Smooth muscle cell (in vitro differentiated cells): ENCODE data around the gene TNFAIP2. TPM values are rescaled to one million over a fixed set of nuclear protein-coding genes. Genes with fewer than 3 reads are reported as not detected.

Source experiments
- DNase-seq: peaks from one replicate; lab custom pipeline; 2025; ENCODE audit not compliant: unreplicated experiment; lab: John Stamatoyannopoulos, UW
- H2AFZ ChIP-seq: fragments of 200-600 bp; sonication (generic); 2 replicates; pipeline ENCODE4 v1.6.0; 2016; ENCODE audit warnings: antibody characterized with exemption, low read depth, mild to moderate bottlenecking
- H3F3A ChIP-seq: fragments of 200-600 bp; sonication (generic); 2 replicates; pipeline ENCODE4 v1.6.0; 2017; ENCODE audit warnings: antibody characterized with exemption, low read depth
- H3K27ac ChIP-seq: fragments of 200-600 bp; sonication (generic); 2 replicates; pipeline ENCODE4 v1.5.1; 2016; ENCODE audit warnings: low read depth, mild to moderate bottlenecking
- H3K27me3 ChIP-seq: fragments of 200-600 bp; sonication (generic); 2 replicates; pipeline ENCODE4 v1.6.1; 2016; ENCODE audit warnings: low read depth, mild to moderate bottlenecking
- H3K36me3 ChIP-seq: fragments of 200-600 bp; sonication (generic); 2 replicates; pipeline ENCODE4 v1.5.1; 2016; ENCODE audit warnings: low read depth
- H3K4me1 ChIP-seq: fragments of 200-600 bp; sonication (generic); 2 replicates; pipeline ENCODE4 v1.5.1; 2016; ENCODE audit warnings: low read depth
- H3K4me2 ChIP-seq: fragments of 200-600 bp; sonication (generic); 2 replicates; pipeline ENCODE4 v1.6.0; 2016; ENCODE audit warnings: mild to moderate bottlenecking
- H3K4me3 ChIP-seq: fragments of 200-600 bp; sonication (generic); 2 replicates; pipeline ENCODE4 v1.5.1; 2016; ENCODE audit warnings: mild to moderate bottlenecking
- H3K79me2 ChIP-seq: fragments of 200-600 bp; sonication (generic); 2 replicates; pipeline ENCODE4 v1.6.0; 2016; ENCODE audit warnings: low read depth, mild to moderate bottlenecking
- H3K9ac ChIP-seq: fragments of 200-600 bp; sonication (generic); 2 replicates; pipeline ENCODE4 v1.6.0; 2016; ENCODE audit warnings: low read depth
- H3K9me3 ChIP-seq: fragments of 200-600 bp; sonication (generic); replicated peaks from 2 replicates; pipeline ENCODE4 v1.5.1; 2016; ENCODE audit warnings: low read depth
- H4K20me1 ChIP-seq: fragments of 200-600 bp; sonication (generic); 2 replicates; pipeline ENCODE4 v1.6.0; 2016; ENCODE audit warnings: low read depth
- CTCF ChIP-seq: fragments of 200-600 bp; sonication (generic); IDR thresholded peaks from 2 replicates; pipeline ENCODE4 v1.5.1; 2017; ENCODE audit warnings: borderline replicate concordance, mild to moderate bottlenecking, antibody characterized with exemption; ENCODE audit not compliant: insufficient read depth, poor library complexity, severe bottlenecking
- WGBS: methylation state at CpG from one replicate; pipeline ENCODE4 v1.1.7; 2016; ENCODE audit warnings: low lambda C conversion rate; 5-methylcytosine and 5-hydroxymethylcytosine counted together
- polyA plus RNA-seq: library from polyadenylated mRNA; unstranded; fragments of >200 nt; fragmentation: Nextera tagmentation; extraction: Ambion mirVana; gene quantifications from 2 replicates; pipeline ENCODE4 v1.2.1, GENCODE V29; 2016
- total RNA-seq: library from RNA; depleted of rRNA; stranded (reverse); fragments of >200 nt; gene quantifications from 2 replicates; pipeline ENCODE4 v1.2.3, GENCODE V29; 2014

TNFAIP2 gene
- total and polyA plus RNA-seq, 2 experiments from 2014 or later = 35.7 to 76.5 TPM

- Histone ChIP-seq H2AFZ (no peak overlapping the region), H3K4me1 (no peaks in the 10 kb centered on the region), H3K36me3 (no peaks in the 10 kb centered on the region), H3K27me3 (peaks cover 18% of the 10 kb centered on the region), H3K4me3 (no peak overlapping the region), H3K9me3 (no peaks in the 10 kb centered on the region), H3K27ac (no peak overlapping the region), H3K4me2 (no peak overlapping the region), H3K9ac (no peak overlapping the region), H3F3A (no peaks in the 10 kb centered on the region), H4K20me1 (no peaks in the 10 kb centered on the region), H3K79me2 (no peaks in the 10 kb centered on the region)
- WGBS = 79% methylated on average over 13 of the region's 13 CpGs
- TF ChIP-seq CTCF = no peak
- no peak for DNase-seq
These were observed 35.9 kb upstream of the TNFAIP2 start for GRCh38 chr14:103087343-103087835.

GRCh38 chr14:103088921-103089320, 34.3 kb upstream of the TNFAIP2 start:
- Histone ChIP-seq H3K4me2 (no peak overlapping the region), H3K79me2 (no peaks in the 10 kb centered on the region), H2AFZ (no peak overlapping the region), H3K27ac (no peak overlapping the region), H3K4me1 (no peaks in the 10 kb centered on the region), H4K20me1 (no peaks in the 10 kb centered on the region), H3K36me3 (no peaks in the 10 kb centered on the region), H3K27me3 (peaks cover 15% of the 10 kb centered on the region), H3K9ac (no peak overlapping the region), H3F3A (no peaks in the 10 kb centered on the region), H3K9me3 (no peaks in the 10 kb centered on the region), H3K4me3 (no peak overlapping the region)
- whole genome bisulfite sequencing = 96% methylated on average over 6 of the region's 6 CpGs
- no peak for TF ChIP-seq CTCF
- no peak for DNase-seq

- Histone ChIP-seq H4K20me1 (no peaks in the 10 kb centered on the region), H2AFZ (no peak overlapping the region), H3K9me3 (no peaks in the 10 kb centered on the region), H3K36me3 (no peaks in the 10 kb centered on the region), H3K27ac (no peak overlapping the region), H3F3A (no peaks in the 10 kb centered on the region), H3K4me3 (no peak overlapping the region), H3K27me3 (peaks cover 7% of the 10 kb centered on the region), H3K9ac (no peak overlapping the region), H3K4me2 (no peak overlapping the region), H3K4me1 (no peaks in the 10 kb centered on the region), H3K79me2 (no peaks in the 10 kb centered on the region)
- WGBS = 92% methylated on average over 28 of the region's 28 CpGs
- no peak for TF ChIP-seq CTCF
- DNase-seq = no peak
These were observed 33.6 kb upstream of the TNFAIP2 start for GRCh38 chr14:103089386-103090335.
